Esophagus squamous epithelium (tissue), 5 donors: ENCODE measurements around the gene TMEM132E. TPM values are rescaled to one million over a fixed set of nuclear protein-coding genes. Genes with fewer than 3 reads are reported as not detected.

Experiments
- DNase-seq: peaks from one replicate; lab custom pipeline; 2025; lab: John Stamatoyannopoulos, UW
- H3K27ac ChIP-seq, 4 donors: fragments of 200-600 bp; sonication (generic); one replicate each; pipeline ENCODE4 v1.5.1; 2016 to 2019; ENCODE audit warnings: mild to moderate bottlenecking in 1 of 4
- H3K27me3 ChIP-seq, 4 donors: fragments of 200-600 bp; sonication (generic); 1 replicate in 3 of 4; 2 replicates in 1 of 4; pipeline versions ENCODE4 v1.5.1 to v1.6.0; 2017 to 2021; ENCODE audit warnings: antibody characterized with exemption in 1 of 4
- H3K36me3 ChIP-seq, 3 donors: fragments of 200-600 bp; sonication (generic); one replicate each; pipeline ENCODE4 v1.5.1; 2016 to 2019
- H3K4me1 ChIP-seq, 3 donors: fragments of 200-600 bp; sonication (generic); one replicate each; pipeline ENCODE4 v1.5.1; 2017 to 2019
- H3K4me3 ChIP-seq, 4 donors: fragments of 200-600 bp; sonication (generic); 1 replicate in 3 of 4; 2 replicates in 1 of 4; pipeline ENCODE4 v1.5.1; 2016 to 2019; ENCODE audit warnings: mild to moderate bottlenecking in 2 of 4, moderate library complexity in 1 of 4
- H3K9me3 ChIP-seq, 3 donors: fragments of 200-600 bp; sonication (generic); one replicate each; pipeline ENCODE4 v1.5.1; 2016 to 2019
- CTCF ChIP-seq, 6 experiments: fragments of 450-650 bp in 4 of 6; fragments of 200-600 bp in 2 of 6; sonication (generic) in 2 of 6; IDR thresholded peaks; one replicate each; pipeline ENCODE4 v1.5.1; 2016 to 2019; ENCODE audit warnings: antibody characterized with exemption in 6 of 6, mild to moderate bottlenecking in 4 of 6, moderate library complexity in 4 of 6
- POLR2A ChIP-seq, 4 donors: fragments of 450-650 bp; IDR thresholded peaks; one replicate each; pipeline ENCODE4 v1.6.1; 2017; ENCODE audit warnings: antibody characterized with exemption in 4 of 4, mild to moderate bottlenecking in 4 of 4, moderate library complexity in 3 of 4
- WGBS, 2 donors: methylation state at CpG; one replicate each; pipeline ENCODE4 v1.1.5; 2018; 5-methylcytosine and 5-hydroxymethylcytosine counted together
- intact Hi-C: fragments of 100-400 bp; cut with DNase I; formaldehyde crosslinking; loops from one replicate; pipeline ENCODE4 v1.15.0; 2022
- total RNA-seq, 4 donors: library from RNA; depleted of rRNA; stranded (reverse); fragments of >200 nt; gene quantifications; one replicate each; pipeline ENCODE4 v1.1.0, GENCODE V29; 2016
- donor health status: DM: yes; HTN: yes; CAD: no.

TMEM132E gene
- total RNA-seq, 4 donors from 2014 or later: 0.19 TPM; not detected in 3

- 65 to 71% methylated on average over 2 to 3 of the region's 3 CpGs for WGBS, 2 donors
- TF ChIP-seq CTCF (IDR thresholded peaks at IDR 0.05): no peak
- TF ChIP-seq POLR2A (IDR thresholded peaks at IDR 0.05): no peak
- peaks cover 0 to 96% (median 11%) of the 10 kb centered on the region in 4 donors for H3K27me3 ChIP-seq
Measured at GRCh38 chr17:34586346-34586846, 7.0 kb downstream of the TMEM132E start.

GRCh38 chr17:34588266-34588665 lies 8.9 kb downstream of the TMEM132E start:
- no peak for DNase-seq
- Histone ChIP-seq H3K4me1 (no peaks in the 10 kb centered on the region), H3K4me3 (no peak overlapping the region), H3K27me3 (peaks cover 0 to 83% (median 2%) of the 10 kb centered on the region in 4 donors), H3K9me3 (no peaks in the 10 kb centered on the region), H3K36me3 (no peaks in the 10 kb centered on the region), H3K27ac (no peak overlapping the region)
- TF ChIP-seq CTCF (IDR thresholded peaks at IDR 0.05) (no peak), POLR2A (IDR thresholded peaks at IDR 0.05) (no peak)
- WGBS, 2 donors: 70 to 77% methylated on average over 4 to 6 of the region's 6 CpGs
- intact Hi-C loops: no loop called here

More at GRCh38 chr17:34586346-34586846, 7.0 kb downstream of the TMEM132E start:
- Histone ChIP-seq H3K36me3 (no peaks in the 10 kb centered on the region), H3K9me3 (no peaks in the 10 kb centered on the region), H3K4me3 (no peak overlapping the region), H3K27ac (no peak overlapping the region), H3K4me1 (peaks cover 0 to 10% (median 8%) of the 10 kb centered on the region in 3 donors)
- intact Hi-C loops: no loop called here
- DNase-seq: no peak

GRCh38 chr17:34589120-34589965 lies 10.0 kb downstream of the TMEM132E start:
- WGBS, 2 donors: 48 to 65% methylated on average over 6 to 9 of the region's 11 CpGs
- intact Hi-C loops: no loop called here
- Histone ChIP-seq H3K9me3 (no peaks in the 10 kb centered on the region), H3K27ac (no peak overlapping the region), H3K4me1 (no peaks in the 10 kb centered on the region), H3K27me3 (peaks cover 0 to 80% (median 0%) of the 10 kb centered on the region in 4 donors), H3K4me3 (no peak overlapping the region), H3K36me3 (no peaks in the 10 kb centered on the region)
- no peak for TF ChIP-seq CTCF (IDR thresholded peaks at IDR 0.05)
- TF ChIP-seq POLR2A (IDR thresholded peaks at IDR 0.05): no peak
- DNase-seq: no peak

GRCh38 chr17:34592002-34592401 lies 12.6 kb downstream of the TMEM132E start:
- TF ChIP-seq POLR2A (IDR thresholded peaks at IDR 0.05) (no peak), CTCF (IDR thresholded peaks at IDR 0.05) (no peak)
- H3K4me3 ChIP-seq: no peak overlapping the region
- H3K4me1 ChIP-seq: no peaks in the 10 kb centered on the region
- H3K27me3 ChIP-seq: peaks cover 0 to 54% (median 0%) of the 10 kb centered on the region in 4 donors
- H3K36me3 ChIP-seq: no peaks in the 10 kb centered on the region
- H3K9me3 ChIP-seq: no peaks in the 10 kb centered on the region
- intact Hi-C loops: no loop called here
- DNase-seq: no peak
- no peak overlapping the region for H3K27ac ChIP-seq
- 7 to 32% methylated on average over 1 to 4 of the region's 4 CpGs for WGBS, 2 donors

GRCh38 chr17:34596920-34597319 lies 17.5 kb downstream of the TMEM132E start:
- no peaks in the 10 kb centered on the region for H3K4me1 ChIP-seq
- H3K36me3 ChIP-seq: no peaks in the 10 kb centered on the region
- H3K27ac ChIP-seq: no peak overlapping the region
- TF ChIP-seq POLR2A (IDR thresholded peaks at IDR 0.05): no peak
- no peak for TF ChIP-seq CTCF (IDR thresholded peaks at IDR 0.05)
- 27 to 28% methylated on average over 4 to 5 of the region's 5 CpGs for WGBS, 2 donors
- no peaks in the 10 kb centered on the region for H3K9me3 ChIP-seq
- H3K27me3 ChIP-seq: peaks cover 0 to 44% (median 0%) of the 10 kb centered on the region in 4 donors
- no peak overlapping the region for H3K4me3 ChIP-seq
- intact Hi-C loops: no loop called here
- DNase-seq: no peak
